Activated CD8-positive, alpha-beta memory T cell treated with anti-CD3 and anti-CD28 coated beads, Interleukin-2, amount 50 U/mL, for 48 hours (primary cell): ENCODE data around the gene TMEM61.
"Not testable (repeated sequence)": the region's sequence is repeated elsewhere in the genome, so short reads cannot be mapped to it uniquely, and the experiment has no call there.

Source experiments
- DNase-seq: peaks from one replicate; pipeline ENCODE4 v3.0.0-alpha.2; 2020

The TMEM61 gene

GRCh38 chr1:54962612-54963395 lies 17.6 kb upstream of the TMEM61 start:
- no peak for DNase-seq

- not testable (repeated sequence) for DNase-seq
Observed at GRCh38 chr1:54963829-54964228, 16.6 kb upstream of the TMEM61 start.

- peak; percentile 44 for DNase-seq
Observed at GRCh38 chr1:54965624-54966340, 14.6 kb upstream of the TMEM61 start.

- DNase-seq = peak; percentile 12
Observed at GRCh38 chr1:54967372-54967771, 13.1 kb upstream of the TMEM61 start.

GRCh38 chr1:54968551-54968950 lies 11.9 kb upstream of the TMEM61 start:
- DNase-seq = peak; percentile 23

- DNase-seq = no peak
Observed at GRCh38 chr1:54969879-54970278, 10.5 kb upstream of the TMEM61 start.

- no peak for DNase-seq
Observed at GRCh38 chr1:54970901-54971300, 9.5 kb upstream of the TMEM61 start.

- peak; percentile 22 for DNase-seq
Observed at GRCh38 chr1:54971317-54971791, 9.1 kb upstream of the TMEM61 start.

GRCh38 chr1:54972436-54972835 lies 8.0 kb upstream of the TMEM61 start:
- DNase-seq = peak; percentile 26

- DNase-seq = peak; percentile 32
Observed at GRCh38 chr1:54973205-54973921, 7.1 kb upstream of the TMEM61 start.

GRCh38 chr1:54975356-54976108 lies 4.9 kb upstream of the TMEM61 start:
- DNase-seq = no peak

GRCh38 chr1:54976747-54977146 lies 3.7 kb upstream of the TMEM61 start:
- no peak for DNase-seq

GRCh38 chr1:54977533-54978297 lies 2.7 kb upstream of the TMEM61 start:
- no peak for DNase-seq

- DNase-seq = no peak
Observed at GRCh38 chr1:54978528-54979326, 1.7 kb upstream of the TMEM61 start.

GRCh38 chr1:54979327-54979891 lies 1.0 kb upstream of the TMEM61 start:
- DNase-seq = no peak

GRCh38 chr1:54980046-54980527 lies 341 bp upstream of the TMEM61 start:
- no peak for DNase-seq

GRCh38 chr1:54981466-54981865 lies 1.0 kb downstream of the TMEM61 start:
- DNase-seq = no peak

GRCh38 chr1:54982739-54983138 lies 2.3 kb downstream of the TMEM61 start:
- peak; percentile 26 for DNase-seq

GRCh38 chr1:54984131-54984842 lies 3.9 kb downstream of the TMEM61 start:
- DNase-seq = peak; percentile 26

- DNase-seq = no peak
Observed at GRCh38 chr1:54985556-54985955, 5.1 kb downstream of the TMEM61 start.
